DND-41 (cell line): Measurements from ENCODE around the gene CSNK2A1.

ENCODE experiments used
- ATAC-seq: fragments of 200-7000 bp; cut with Tn5 transposase; 3 replicates; pipeline ENCODE4 v1.9.1; 2021; ENCODE audit warnings: low read depth; ENCODE audit not compliant: insufficient read depth
- DNase-seq: peaks from one replicate; pipeline ENCODE4 v3.0.0-alpha.2; 2020
- H2AFZ ChIP-seq: 2 replicates; pipeline ENCODE4 v1.6.0; 2012; ENCODE audit warnings: low read depth, low read length
- H3K27ac ChIP-seq: 2 replicates; pipeline ENCODE4 v1.5.1; 2012; ENCODE audit warnings: low read length, inconsistent platforms
- H3K27me3 ChIP-seq: fragments of 200-600 bp; sonication (generic); 2 replicates; pipeline ENCODE4 v1.6.0; 2012; ENCODE audit warnings: low read length, mild to moderate bottlenecking, inconsistent platforms; ENCODE audit not compliant: insufficient read depth, poor library complexity
- H3K36me3 ChIP-seq: 2 replicates; pipeline ENCODE4 v1.5.1; 2012; ENCODE audit warnings: low read length, inconsistent platforms; ENCODE audit not compliant: insufficient read depth
- H3K4me1 ChIP-seq: 2 replicates; pipeline ENCODE4 v1.5.1; 2012; ENCODE audit warnings: mild to moderate bottlenecking, low read length; ENCODE audit not compliant: insufficient read depth
- H3K4me2 ChIP-seq: 2 replicates; pipeline ENCODE4 v1.6.0; 2012; ENCODE audit warnings: mild to moderate bottlenecking, moderate library complexity, low read length, inconsistent platforms; ENCODE audit not compliant: insufficient read depth
- H3K4me3 ChIP-seq, 2 experiments: fragments of 200-600 bp in 1 of 2; shearing (Covaris generic) in 1 of 2; 2 replicates each; pipeline ENCODE4 v1.5.1; 2012 to 2016; ENCODE audit warnings: inconsistent platforms in 2 of 2, low read length in 2 of 2, mild to moderate bottlenecking in 2 of 2, low read depth in 1 of 2, moderate library complexity in 1 of 2
- H3K79me2 ChIP-seq: 2 replicates; pipeline ENCODE4 v1.6.0; 2012; ENCODE audit warnings: low read length, inconsistent platforms; ENCODE audit not compliant: insufficient read depth
- H3K9ac ChIP-seq: 2 replicates; pipeline ENCODE4 v1.6.0; 2012; ENCODE audit warnings: low read depth, mild to moderate bottlenecking, inconsistent platforms, low read length, moderate library complexity
- H3K9me3 ChIP-seq: 2 replicates; pipeline ENCODE4 v1.5.1; 2012; ENCODE audit warnings: low read length, moderate library complexity, mild to moderate bottlenecking, inconsistent platforms; ENCODE audit not compliant: insufficient read depth, severe bottlenecking
- H4K20me1 ChIP-seq: 2 replicates; pipeline ENCODE4 v1.6.0; 2012; ENCODE audit warnings: low read length; ENCODE audit not compliant: insufficient read depth
- CTCF ChIP-seq: IDR thresholded peaks from 2 replicates; pipeline ENCODE4 v1.5.1; 2012; ENCODE audit warnings: borderline replicate concordance, low read length, moderate library complexity, mild to moderate bottlenecking; ENCODE audit not compliant: poor library complexity, severe bottlenecking; ENCODE audit errors: extremely low read depth
- EZH2 ChIP-seq: IDR thresholded peaks from 3 replicates; pipeline ENCODE4 v1.6.1; 2012; ENCODE audit warnings: borderline replicate concordance, low read depth, mild to moderate bottlenecking, moderate library complexity, low read length, inconsistent platforms; ENCODE audit not compliant: severe bottlenecking

The CSNK2A1 gene

GRCh38 chr20:469746-470490 is 73.7 kb downstream of the CSNK2A1 start:
- DNase-seq (no peak), ATAC-seq (no peak)
- H3K27me3 ChIP-seq: no peaks in the 10 kb centered on the region
- no peaks in the 10 kb centered on the region for H4K20me1 ChIP-seq
- H3K27ac ChIP-seq: no peak overlapping the region
- peaks cover 37% of the 10 kb centered on the region for H3K9me3 ChIP-seq
- no peak overlapping the region for H3K4me2 ChIP-seq
- H3K79me2 ChIP-seq: no peaks in the 10 kb centered on the region
- H3K9ac ChIP-seq: no peak overlapping the region
- no peak overlapping the region for H3K4me3 ChIP-seq
- H2AFZ ChIP-seq: no peak overlapping the region
- TF ChIP-seq CTCF: no peak
- no peak for TF ChIP-seq EZH2
- no peaks in the 10 kb centered on the region for H3K4me1 ChIP-seq
- peaks cover 10% of the 10 kb centered on the region for H3K36me3 ChIP-seq

- Histone ChIP-seq H3K9me3 (peaks cover 32% of the 10 kb centered on the region), H2AFZ (no peak overlapping the region), H3K4me3 (no peak overlapping the region), H3K9ac (no peak overlapping the region), H3K27me3 (no peaks in the 10 kb centered on the region), H3K27ac (no peak overlapping the region), H3K4me1 (peaks cover 7% of the 10 kb centered on the region), H4K20me1 (no peaks in the 10 kb centered on the region), H3K4me2 (no peak overlapping the region), H3K79me2 (no peaks in the 10 kb centered on the region), H3K36me3 (no peaks in the 10 kb centered on the region)
- ATAC-seq: no peak
- DNase-seq: no peak
- TF ChIP-seq EZH2 (no peak), CTCF (no peak)
These were observed 75.8 kb downstream of the CSNK2A1 start for GRCh38 chr20:467755-468154.

GRCh38 chr20:462199-462991 is 81.2 kb downstream of the CSNK2A1 start, which contains the start of gene TBC1D20:
TSS of gene TBC1D20 (minus strand) at chr20:462533. CDS start at chr20:462405, 128 bp downstream.
- Histone ChIP-seq H3K79me2 (peaks cover 49% of the 10 kb centered on the region), H3K27me3 (no peaks in the 10 kb centered on the region), H2AFZ (peak within 1 kb of the TSS; percentile 90), H3K4me2 (peak within 1 kb of the TSS; percentile 90), H3K4me1 (peaks cover 36% of the 10 kb centered on the region), H4K20me1 (peaks cover 44% of the 10 kb centered on the region), H3K9me3 (peaks cover 2% of the 10 kb centered on the region), H3K9ac (peak within 1 kb of the TSS; percentile 70), H3K4me3 (peak within 1 kb of the TSS; percentile 60 to 78; a peak in 3 of 4 replicates), H3K27ac (peak within 1 kb of the TSS; percentile 79), H3K36me3 (no peaks in the 10 kb centered on the region; the same call in 1 of the 2 replicates)
- peak; percentile 96 for ATAC-seq
- no peak for TF ChIP-seq EZH2
- peak; percentile 62 for TF ChIP-seq CTCF
- DNase-seq: peak; percentile 90
